GM19397 (cell line): Measurements from ENCODE around the gene LRIG1.
A peak's percentile ranks its signal among the peaks of the same experiment; 100 is the strongest.

Source experiments
- ATAC-seq: cut with Tn5 transposase; IDR thresholded peaks from one replicate; pipeline ENCODE4 v1.9.1; 2021; ENCODE audit warnings: mild to moderate bottlenecking, moderate library complexity; ENCODE audit not compliant: unreplicated experiment

LRIG1 gene

GRCh38 chr3:66404903-66405700 lies 95.7 kb downstream of the LRIG1 start:
- ATAC-seq: no peak

- no peak for ATAC-seq
Measured at GRCh38 chr3:66404197-66404596, 96.6 kb downstream of the LRIG1 start.

GRCh38 chr3:66403323-66403990 lies 97.4 kb downstream of the LRIG1 start:
- ATAC-seq: no peak

- no peak for ATAC-seq
Measured at GRCh38 chr3:66402596-66403290, 98.1 kb downstream of the LRIG1 start.

GRCh38 chr3:66401675-66402491 lies 98.9 kb downstream of the LRIG1 start:
- ATAC-seq: no peak

GRCh38 chr3:66401157-66401550 lies 99.7 kb downstream of the LRIG1 start:
- ATAC-seq: no peak

GRCh38 chr3:66400411-66401156 lies 100.2 kb downstream of the LRIG1 start:
- ATAC-seq: no peak

- ATAC-seq: no peak
Measured at GRCh38 chr3:66399529-66400232, 101.1 kb downstream of the LRIG1 start.

- ATAC-seq: no peak
Measured at GRCh38 chr3:66398228-66399025, 102.4 kb downstream of the LRIG1 start.

- ATAC-seq: no peak
Measured at GRCh38 chr3:66397745-66398144, 103.1 kb downstream of the LRIG1 start.

GRCh38 chr3:66396888-66397287 lies 103.9 kb downstream of the LRIG1 start:
- no peak for ATAC-seq

- no peak for ATAC-seq
Measured at GRCh38 chr3:66396161-66396760, 104.6 kb downstream of the LRIG1 start.

- ATAC-seq: no peak
Measured at GRCh38 chr3:66395635-66396034, 105.2 kb downstream of the LRIG1 start.

- no peak for ATAC-seq
Measured at GRCh38 chr3:66394753-66395249, 106.0 kb downstream of the LRIG1 start.

- ATAC-seq: peak; percentile 87
Measured at GRCh38 chr3:66394019-66394752, 106.6 kb downstream of the LRIG1 start.

- peak; percentile 0 for ATAC-seq
Measured at GRCh38 chr3:66393333-66394005, 107.4 kb downstream of the LRIG1 start.

- ATAC-seq: no peak
Measured at GRCh38 chr3:66392966-66393332, 107.9 kb downstream of the LRIG1 start.
